Lower leg skin (tissue), 3 donors: ENCODE data around the gene SCFD2.

Experiments used
- CTCF ChIP-seq, 3 donors: fragments of 450-650 bp; IDR thresholded peaks; one replicate each; pipeline ENCODE4 v1.5.1; 2016; ENCODE audit warnings: antibody characterized with exemption in 3 of 3, mild to moderate bottlenecking in 3 of 3, moderate library complexity in 2 of 3
- POLR2A ChIP-seq, 2 donors: fragments of 450-650 bp; IDR thresholded peaks; one replicate each; pipeline ENCODE4 v1.6.1; 2016 to 2017; ENCODE audit warnings: antibody characterized with exemption in 2 of 2, mild to moderate bottlenecking in 1 of 2, moderate library complexity in 1 of 2

GRCh38 chr4:53169695-53170617, 195.9 kb downstream of the SCFD2 start:
- TF ChIP-seq CTCF (IDR thresholded peaks at IDR 0.05) (no peak), POLR2A (IDR thresholded peaks at IDR 0.05) (no peak)
